GM18868 (cell line): ENCODE measurements around the gene SIPA1L3.

ENCODE experiments used
- ATAC-seq: cut with Tn5 transposase; IDR thresholded peaks from one replicate; pipeline ENCODE4 v1.9.1; 2021; ENCODE audit warnings: mild to moderate bottlenecking, moderate library complexity; ENCODE audit not compliant: unreplicated experiment

Gene SIPA1L3

DNA sequence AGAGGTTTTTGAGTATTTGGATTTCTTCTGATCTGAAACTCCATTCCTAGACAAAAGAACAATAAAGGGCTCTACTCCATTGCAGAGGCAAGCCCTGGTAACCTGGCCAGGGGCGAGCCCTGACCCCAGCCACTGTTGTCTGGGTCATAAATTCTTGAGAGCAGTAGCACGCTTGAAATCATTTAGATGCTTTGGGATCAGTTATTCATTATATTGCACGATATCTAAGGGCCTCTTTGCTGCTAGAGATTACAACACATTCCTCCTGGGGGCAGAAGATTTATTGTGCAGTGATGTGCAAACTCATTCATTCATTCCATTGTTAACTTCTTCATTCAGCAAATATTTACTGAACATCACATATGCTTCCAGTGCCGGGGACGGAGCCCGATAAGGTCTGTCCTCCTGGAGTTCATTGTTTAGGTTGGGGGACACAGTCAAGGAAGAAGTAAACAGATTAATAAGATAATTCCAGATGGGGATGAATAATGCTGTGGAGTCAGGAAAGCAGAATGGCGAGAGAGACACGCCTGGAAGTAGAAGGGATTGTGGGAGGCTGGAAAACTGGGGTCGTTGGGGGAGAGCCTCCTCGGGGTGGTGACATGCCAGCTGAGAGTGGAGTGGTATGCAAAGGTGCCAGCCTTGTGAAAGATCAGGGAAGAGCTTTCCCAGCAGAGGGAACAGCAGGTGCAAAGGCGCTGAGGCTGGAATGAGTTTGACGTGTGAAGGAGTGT is 34.9 kb downstream of the SIPA1L3 start:
- no peak for ATAC-seq

DNA sequence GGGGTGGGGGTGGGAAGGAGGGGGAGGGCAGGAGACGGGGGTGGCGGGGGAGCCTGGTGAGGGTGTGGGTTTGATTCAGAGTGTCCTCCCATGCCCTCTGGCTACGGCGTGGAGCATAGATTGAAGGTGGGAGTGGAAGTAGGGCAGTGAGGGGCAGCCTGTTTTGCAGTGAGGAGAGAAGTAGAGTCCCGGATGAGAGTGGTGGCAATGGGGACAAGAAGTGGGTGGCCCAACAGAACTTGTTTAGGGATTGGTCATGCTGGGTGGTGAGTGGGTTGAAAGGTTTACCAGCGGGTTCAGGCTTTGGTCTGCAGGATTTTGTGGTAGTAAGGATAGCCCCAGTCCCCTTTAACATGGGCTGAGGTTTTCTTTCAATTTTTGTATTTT is 35.5 kb downstream of the SIPA1L3 start:
- ATAC-seq, result no peak

DNA sequence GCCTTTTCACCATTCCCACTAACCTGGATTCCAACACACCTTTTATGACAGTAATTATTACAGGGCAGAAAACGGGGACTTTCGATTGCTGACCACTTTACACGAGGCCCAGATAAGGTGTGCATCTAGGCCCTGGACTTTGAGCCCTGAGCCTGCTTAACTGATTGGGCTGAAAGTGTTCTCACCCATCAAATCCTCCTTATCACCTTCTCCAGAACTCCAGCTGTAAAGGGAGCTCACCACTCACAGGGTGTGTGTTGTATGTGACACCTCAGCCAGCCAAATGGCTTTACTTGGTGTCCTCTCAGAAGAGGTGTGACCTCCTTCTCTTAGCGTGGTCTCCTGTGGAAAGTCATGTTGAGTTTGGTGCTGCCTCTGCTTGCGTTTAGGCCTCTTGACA is 36.5 kb downstream of the SIPA1L3 start:
- no peak for ATAC-seq

DNA sequence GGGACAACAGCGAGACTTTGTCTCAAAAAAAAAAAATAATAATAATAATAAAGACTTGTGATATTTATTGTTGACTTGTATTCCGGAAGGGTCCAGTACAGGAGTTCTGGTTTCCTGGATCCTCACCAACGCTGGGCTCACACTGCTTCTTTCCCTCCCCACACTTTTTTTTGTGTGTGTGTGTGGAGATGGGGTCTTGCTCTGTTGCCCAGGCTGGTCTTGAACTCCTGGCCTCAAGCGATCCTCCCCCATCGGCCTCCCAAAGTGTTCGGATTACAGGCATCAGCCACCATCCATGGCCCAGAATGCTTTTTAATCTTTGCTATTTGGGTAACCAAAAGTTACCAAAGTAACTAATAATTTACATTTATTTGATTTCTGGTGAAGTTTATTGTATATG is 39.1 kb downstream of the SIPA1L3 start:
- no peak for ATAC-seq

DNA sequence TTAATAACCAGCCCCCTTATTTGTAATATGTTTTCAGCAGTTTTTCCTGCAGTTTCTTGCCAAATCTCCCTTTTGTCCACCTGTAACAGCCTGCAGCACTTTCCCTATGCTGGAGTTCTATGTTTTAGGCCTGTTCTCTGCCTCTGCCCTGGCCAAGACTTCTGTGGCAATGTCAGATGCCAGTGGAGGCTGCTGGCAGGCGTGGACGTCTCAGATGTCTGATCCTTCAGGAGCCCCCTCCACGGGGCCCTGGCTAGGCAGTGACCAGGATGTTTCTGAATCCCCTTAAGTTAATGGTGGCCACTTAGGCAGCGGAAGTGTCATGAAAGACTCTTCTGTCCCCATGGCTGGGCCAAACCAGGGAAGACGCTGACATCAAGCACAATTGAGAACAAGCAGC is 40.8 kb downstream of the SIPA1L3 start:
- ATAC-seq, result no peak

DNA sequence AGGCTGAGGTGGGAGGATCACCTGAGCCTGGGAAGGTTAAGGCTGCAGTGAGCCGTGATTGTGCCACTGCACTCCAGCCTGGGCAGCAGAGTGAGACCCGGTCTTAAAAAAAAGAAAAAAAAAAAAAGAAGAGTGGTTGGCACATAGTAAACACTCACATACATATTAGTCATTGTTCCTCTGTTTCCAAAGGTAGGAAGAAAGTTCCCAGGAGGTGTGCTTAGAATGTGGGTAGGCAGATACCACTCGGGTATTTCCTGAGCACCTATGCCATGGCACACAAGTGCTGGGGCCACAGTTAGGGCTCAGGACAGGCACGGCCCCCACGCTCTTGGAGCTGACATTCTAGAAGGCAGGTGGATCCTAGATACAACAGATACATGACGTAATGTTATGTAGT is 41.4 kb downstream of the SIPA1L3 start:
- ATAC-seq, result no peak

DNA sequence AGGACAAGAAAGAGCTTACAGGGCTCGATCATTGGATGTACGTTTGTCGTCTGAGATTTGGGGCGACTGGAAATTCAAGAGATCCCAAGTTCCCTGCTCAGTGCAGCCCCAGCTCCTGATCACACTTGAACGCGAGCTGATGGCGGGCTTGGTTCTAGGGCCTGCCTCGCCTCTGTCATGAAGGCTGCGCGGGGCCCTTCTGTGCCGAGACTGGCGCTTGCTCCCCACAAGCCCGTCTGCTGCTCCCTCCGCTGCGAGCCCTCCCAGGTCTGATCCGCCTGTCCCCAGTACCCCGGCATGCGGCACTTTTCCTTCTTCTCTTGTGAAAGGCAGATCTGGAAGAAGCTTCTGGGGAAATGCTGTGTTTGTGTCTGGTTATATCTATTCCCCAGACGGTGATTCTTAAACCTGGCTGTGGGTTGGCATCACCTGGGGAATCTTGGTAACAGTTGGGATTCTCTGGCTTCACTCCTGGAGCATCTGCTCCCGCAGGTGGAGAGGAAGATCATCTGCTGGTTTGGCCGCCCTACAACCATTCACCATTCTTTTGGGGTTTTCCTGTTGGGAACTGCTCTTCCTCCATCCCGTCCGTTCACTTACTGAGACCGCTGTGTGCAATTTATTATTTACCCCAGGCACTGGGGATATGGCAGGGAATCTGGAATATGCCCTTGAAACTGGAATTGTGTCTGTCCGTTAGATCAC is 43.6 kb downstream of the SIPA1L3 start:
- ATAC-seq, result no peak

DNA sequence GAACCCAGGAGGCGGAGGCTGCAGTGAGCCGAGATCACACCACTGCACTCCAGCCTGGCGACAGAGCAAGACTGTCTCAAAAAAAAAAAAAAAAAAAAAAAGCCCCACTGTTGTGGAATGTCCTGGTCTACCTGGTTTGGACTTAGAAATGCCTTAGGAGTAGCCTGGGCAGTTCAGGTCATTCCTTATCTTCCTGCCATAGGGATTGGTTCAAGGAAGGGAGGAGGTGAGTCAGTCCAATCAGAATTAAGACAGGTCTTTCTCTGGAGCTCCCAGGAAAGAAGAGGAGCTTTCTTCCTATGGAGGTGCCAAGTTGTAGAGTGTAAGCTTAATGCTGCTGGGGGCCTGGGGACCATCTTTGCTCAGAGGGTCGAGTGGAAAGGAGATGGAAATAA is 44.8 kb downstream of the SIPA1L3 start:
- no peak for ATAC-seq

DNA sequence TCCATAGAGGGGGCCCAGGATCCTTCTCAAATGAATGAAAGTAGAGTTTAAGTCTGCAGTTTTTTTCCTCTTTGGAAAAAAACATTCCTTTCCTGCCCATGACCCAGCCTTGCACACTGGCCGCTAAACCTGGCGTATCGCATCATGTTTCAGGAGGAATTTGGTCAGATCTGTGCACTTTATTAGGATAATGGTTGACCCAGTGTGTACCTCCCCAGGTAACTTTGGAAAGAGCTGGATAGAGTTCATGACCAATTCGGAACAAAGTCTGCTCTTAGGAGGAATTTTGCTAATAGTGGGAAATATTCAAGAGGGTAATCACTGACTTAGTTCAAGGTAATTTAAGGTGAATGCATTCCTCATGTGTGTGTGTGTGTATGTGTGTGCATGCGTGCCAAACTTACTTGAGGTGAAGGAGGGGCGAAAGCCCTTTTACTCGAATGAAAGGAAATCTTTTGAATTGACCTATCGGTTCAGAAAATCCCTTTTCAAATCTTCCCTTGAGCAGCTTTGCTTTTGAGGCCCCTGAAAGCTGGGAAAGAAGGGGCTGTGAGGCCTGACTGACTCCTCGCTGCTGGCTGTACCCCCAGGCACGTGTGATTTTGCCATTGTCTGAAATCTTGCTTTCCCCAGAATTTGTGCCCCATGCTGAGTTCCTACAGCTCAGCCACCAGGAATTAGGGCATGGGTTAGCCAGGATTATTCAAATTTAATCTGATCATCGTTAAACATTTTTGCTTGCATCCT is 46.3 kb downstream of the SIPA1L3 start:
- ATAC-seq, result no peak

DNA sequence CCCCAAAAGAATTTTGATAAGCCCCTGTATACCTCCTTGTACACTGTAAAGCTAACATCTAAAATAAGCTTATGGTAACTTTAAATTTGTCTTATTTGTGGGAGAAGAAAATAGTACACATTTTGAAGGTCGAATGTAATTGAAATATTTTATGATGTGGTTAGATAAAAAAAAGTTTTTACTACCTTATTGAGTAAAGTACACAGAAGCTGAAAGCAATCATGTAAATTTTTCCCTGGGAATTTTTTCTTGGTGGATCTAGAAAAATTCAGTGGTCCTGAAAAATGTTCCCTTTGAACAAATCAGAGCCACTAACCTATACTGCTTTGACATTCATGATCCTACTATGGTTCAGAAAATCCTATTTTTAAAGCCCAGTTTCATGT is 46.9 kb downstream of the SIPA1L3 start:
- ATAC-seq, result no peak

DNA sequence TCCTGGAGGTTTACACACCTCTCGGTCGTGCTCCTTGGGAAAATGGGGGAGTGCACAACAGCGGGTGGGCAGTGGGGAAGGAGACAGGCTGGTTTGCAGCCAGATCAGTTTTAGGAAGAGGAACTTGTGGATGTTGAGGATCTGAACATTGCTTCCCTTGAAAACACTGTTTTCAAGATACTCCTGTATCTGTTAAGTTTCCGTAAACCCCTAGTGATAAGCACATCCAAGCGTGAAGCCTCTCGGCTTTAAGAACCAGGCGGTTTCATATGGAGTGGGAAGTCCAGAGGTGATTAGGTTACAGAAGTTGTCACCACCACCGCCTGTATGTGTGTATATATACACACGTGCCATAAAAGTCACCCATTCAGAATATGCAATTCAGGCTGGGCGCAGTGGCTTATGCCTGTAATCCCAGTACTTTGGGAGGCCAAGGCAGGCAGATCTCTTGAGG is 47.4 kb downstream of the SIPA1L3 start:
- no peak for ATAC-seq

DNA sequence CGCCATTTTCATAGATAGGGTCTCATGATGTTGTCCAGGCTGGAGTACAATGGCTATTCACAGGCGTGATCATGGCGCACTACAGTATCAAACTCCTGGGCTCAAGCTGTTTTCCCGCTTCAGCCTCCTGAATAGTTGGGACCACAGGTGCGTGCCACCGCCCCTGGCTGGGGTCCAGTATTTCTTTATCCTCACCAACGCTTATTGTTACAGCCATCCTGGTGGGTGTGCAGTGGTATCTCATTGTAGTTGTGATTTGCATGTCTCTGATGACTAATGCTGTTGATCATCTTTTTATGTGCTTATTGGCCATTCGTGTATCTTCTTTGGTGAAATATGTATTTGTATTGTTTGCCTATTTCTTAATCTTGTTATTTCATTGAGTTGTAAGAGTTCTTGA is 49.0 kb downstream of the SIPA1L3 start:
- ATAC-seq, result no peak

DNA sequence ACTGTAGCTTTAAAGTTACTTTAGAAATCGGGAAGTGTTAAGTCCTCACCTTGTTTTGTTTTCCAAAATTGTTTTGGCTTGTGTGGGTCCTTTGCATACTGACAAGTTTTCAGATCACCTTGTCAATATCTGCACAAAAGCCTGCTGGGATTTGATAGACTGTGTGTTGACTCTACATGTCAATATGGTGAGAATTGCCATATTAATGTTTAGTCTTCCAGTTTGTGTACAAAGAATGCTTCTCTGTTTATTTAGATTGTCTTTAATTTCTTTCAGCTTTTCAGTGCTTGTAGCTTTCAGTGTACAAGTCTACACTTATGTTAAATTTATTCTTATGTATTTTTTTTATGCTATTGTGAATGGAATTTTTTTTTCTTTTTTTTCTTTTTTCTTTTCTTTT is 50.2 kb downstream of the SIPA1L3 start:
- no peak for ATAC-seq

DNA sequence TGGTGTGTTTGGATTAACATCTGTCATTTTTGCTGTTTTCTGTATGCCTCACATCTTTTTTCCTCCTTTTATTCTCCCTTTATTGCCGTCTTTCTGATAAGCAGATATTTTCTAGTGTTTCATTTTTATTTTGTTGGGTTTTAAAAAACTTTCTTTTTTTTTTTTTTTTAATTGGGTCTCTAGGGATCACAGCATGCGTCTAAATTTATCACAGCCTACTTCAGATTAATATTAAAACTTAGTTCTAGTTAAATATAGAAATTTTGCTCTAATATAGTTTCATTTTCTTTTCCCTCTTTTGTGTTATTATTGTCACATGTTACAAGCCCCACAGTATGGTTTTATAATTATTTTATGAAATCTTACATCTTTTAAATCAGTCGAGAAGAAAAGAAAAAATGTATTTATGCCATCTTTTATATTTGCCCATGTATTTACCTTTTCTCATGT is 52.7 kb downstream of the SIPA1L3 start:
- ATAC-seq, result no peak

DNA sequence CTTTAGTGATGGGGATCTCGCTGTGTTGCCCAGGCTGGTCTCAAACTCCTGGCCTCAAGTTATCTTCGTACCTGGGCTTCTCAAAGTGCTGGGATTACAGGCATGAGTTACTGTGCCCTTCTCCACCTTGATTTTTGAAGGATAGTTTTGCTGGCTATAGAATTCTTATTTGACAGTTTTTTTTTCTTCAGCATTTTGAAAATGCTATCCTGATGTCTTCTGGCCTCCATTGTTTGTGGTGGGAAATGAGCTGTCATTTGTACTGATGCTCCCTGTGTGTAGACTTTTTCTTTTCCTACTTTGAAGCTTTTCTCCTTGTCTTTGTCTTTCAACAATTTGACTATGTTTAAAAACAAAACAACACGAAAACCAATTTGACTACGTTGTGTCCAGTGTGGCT is 54.2 kb downstream of the SIPA1L3 start:
- ATAC-seq, result no peak

DNA sequence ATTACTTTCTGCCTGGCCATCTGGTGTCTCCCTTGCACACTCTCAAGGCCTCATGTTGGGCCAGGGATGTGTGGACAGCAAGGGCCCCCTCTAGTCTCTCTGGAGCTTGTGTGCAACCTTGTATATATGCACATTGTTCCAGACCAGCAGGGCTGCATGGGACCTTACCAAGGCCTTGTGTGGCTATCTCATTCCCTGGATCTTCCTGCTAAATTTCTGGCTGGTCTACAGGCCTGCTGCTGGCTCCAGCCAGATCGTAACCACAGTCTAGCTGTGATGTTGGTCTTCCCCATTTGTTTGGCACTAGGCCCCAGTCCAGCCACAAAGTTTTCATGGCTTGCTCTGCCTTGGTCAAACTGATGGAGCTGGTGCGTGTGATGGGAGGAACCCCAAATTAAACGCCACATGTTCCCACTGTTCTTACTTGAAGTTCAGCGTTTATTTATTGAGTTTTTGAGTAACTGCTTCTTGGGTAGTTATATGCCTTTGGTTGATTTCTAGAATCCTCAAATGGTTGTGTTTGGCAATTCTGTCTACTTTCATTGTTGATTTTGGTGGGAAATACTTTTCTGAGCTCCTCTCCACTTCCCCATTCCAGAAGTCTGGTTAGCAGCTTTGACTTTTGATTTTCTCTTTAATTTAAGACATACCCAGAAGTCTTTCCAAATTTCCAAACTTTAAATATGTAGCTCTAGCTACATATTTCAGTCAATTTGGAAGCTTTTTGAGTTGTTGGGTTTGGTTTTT is 56.4 kb downstream of the SIPA1L3 start:
- ATAC-seq, result no peak

DNA sequence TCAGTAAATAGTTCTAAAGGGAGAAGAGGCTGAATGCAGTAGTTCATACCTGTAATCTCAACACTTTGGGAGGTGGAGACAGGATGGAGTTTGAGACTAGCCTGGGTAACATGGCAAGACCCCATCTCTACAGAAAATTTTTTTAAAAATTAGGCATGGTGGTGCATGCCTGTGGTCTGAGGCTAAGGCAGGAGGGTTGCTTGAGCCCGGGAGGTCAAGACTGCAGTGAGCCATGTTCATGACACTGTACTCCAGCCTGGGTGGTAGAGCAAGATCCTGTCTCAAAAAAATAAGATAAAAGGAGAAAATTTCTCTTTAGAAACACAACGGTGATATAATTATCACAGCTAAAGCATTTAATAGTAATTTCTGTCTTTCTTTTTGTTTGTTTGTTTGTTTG is 57.1 kb downstream of the SIPA1L3 start:
- no peak for ATAC-seq

DNA sequence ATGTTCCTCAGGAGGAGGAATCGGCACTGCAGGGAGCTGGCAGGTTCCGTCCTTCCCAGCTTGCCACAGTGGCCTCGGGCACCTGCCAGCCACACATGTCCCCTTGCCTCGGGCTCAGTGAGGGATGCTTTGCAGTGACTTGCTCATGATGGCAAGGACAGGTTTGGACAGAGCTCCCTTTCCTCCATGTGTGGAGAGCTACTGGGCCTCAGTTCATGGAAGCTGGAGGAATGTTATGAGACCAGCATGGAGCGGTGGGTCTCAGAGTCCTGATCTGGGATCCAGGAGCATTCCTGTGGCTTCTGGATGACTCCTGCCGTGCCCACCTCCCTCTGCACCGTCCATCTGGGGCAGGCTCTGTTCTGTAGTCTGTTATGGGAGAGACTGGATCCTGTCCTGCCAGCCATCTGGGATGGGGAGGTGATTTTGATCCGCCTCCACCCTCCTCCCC is 59.2 kb downstream of the SIPA1L3 start:
- no peak for ATAC-seq

DNA sequence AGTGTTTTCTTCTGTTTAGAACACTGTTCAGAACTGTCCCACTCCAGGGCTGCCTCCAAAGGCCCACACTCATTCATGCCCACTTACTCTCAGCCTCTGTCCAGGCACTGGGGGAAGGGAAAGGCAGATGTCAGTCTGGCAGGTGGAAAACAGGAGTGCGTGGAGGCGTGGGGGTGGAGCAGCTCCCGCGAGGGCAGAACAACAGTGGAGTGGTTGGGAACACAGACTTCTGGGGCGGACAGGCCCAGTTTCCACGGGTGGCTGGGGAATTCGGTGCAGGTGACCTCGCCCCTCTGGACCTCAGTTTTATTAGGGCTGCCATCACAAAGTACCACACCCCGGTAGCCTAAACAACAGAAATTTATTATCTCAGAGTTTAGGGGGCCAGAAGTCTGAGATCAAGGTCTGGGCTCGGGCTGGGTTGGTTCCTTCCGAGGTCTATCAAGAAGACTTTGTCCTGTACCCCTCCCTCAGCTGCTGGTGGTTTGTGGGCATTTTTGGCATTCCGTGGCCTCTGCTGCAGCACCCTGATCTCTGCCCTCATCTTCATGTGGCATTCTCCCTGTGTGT is 59.7 kb downstream of the SIPA1L3 start:
- no peak for ATAC-seq

DNA sequence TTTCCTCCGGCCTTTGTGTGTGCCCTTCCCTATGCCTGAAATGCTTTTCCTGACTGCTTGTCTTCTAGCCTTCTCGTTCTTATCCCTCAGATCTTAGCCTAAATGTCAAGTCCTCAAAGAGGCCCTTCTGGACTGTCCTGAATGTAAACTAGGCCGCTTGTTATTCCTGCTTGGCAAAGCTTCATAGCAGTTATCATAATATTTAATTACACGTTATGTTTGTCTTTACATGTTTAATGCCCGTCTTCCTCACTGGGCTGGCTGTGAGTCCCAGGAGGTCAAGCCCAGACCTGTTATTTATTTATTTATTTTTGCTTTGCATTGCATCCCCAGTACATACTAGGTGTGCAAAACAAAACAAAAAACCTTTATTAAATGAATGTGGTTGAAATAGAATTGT is 62.7 kb downstream of the SIPA1L3 start:
- ATAC-seq, result no peak

DNA sequence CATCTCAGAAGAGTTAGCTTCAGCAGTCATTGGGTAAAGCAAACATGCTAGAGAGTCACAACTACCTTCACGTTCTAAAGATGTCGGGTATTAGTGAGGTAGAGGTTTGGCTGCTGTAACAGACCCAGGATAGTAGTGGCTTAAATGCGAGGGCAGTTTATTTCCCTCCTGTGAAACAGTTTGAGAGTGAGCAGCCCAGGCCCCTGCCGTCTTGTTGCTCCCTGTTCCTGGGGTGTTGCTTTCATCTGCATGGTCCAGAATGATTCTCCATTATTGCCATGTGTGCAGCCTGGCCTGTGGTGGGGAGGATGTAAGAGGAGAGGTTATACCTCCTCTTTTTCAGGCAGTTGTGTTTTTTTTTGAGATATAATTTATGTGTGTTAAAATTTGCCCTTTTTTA is 63.7 kb downstream of the SIPA1L3 start:
- ATAC-seq, result no peak
